Measurements from ENCODE around the gene FRMD5.
"Not testable (repeated sequence)": the region's sequence is repeated elsewhere in the genome, so short reads cannot be mapped to it uniquely, and the experiment has no call there.

The FRMD5 gene

GRCh38 chr15:44195151-44195740, at the start of gene FRMD5:
FRMD5 (minus strand) TSS chr15:44195271.
- DNase-seq (ENCODE audit: low spot score) = peak; percentile 98

DNA sequence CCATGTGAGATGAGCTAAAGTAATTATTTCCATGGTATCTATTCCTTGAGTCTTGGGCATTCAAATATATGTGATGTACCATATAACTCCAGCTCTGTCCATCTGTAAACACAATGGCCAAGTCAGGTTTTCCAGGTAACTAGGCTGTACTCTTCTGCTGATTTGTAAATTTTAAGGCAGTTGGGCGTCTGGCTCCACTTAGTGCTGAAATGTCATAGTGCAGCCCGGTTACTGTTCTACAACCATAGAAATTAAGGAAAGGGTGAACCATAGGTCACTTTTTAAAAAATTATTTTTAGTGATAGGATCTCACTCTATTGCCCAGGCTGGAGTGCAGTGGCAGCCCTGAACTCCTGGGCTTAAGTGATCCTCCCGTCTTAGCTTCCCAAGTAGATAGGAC, 48.8 kb upstream of the FRMD5 start:
- no peak for DNase-seq (ENCODE audit: low spot score)

GRCh38 chr15:44243141-44243540, 48.1 kb upstream of the FRMD5 start:
- peak; percentile 23 for DNase-seq (ENCODE audit: low spot score)

DNA sequence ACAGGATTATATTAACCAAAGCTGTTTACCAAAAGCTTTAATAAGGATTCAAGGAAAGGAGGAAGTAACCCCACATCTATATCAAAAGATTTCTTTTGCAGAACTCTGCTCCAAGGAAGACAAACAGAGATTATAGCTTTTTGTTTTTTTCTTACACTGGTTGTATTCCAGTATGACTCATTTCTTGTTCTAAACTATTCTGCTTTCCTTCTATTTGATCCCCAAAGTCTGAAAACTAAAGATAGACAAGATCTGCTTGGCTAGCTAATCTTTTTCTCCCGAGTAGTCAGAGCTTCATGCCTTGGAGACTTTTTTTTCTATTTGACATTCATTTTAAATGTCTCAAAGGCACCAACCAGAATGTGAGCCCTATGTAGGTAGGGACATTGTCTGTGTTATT, 36.8 kb upstream of the FRMD5 start:
- DNase-seq (ENCODE audit: low spot score) = no peak

- not testable (repeated sequence) for DNase-seq (ENCODE audit: low spot score)
Measured at GRCh38 chr15:44229301-44229700, 34.2 kb upstream of the FRMD5 start.

GRCh38 chr15:44227584-44227983, 32.5 kb upstream of the FRMD5 start:
- no peak for DNase-seq (ENCODE audit: low spot score)

- not testable (repeated sequence) for DNase-seq (ENCODE audit: low spot score)
Measured at GRCh38 chr15:44227001-44227400, 31.9 kb upstream of the FRMD5 start.

DNA sequence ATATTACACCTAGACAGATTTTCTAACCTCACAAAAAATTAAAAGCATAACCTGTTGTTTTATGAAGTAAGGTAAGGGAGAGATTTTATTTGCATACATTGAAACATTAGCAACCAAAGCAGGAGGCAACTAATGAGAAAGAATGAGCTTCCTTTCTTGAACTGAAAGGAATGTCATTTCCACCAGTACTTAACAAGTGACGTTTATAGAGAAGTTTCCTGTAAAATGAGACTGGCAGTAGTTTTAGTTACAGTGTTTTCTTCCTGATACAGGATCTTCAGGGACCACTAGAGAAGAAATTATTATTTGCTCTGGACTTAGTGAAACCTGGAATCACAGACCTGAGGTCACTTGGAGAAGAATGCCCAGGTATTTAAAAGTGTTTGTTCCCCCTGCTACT, 27.4 kb upstream of the FRMD5 start:
- no peak for DNase-seq (ENCODE audit: low spot score)

DNA sequence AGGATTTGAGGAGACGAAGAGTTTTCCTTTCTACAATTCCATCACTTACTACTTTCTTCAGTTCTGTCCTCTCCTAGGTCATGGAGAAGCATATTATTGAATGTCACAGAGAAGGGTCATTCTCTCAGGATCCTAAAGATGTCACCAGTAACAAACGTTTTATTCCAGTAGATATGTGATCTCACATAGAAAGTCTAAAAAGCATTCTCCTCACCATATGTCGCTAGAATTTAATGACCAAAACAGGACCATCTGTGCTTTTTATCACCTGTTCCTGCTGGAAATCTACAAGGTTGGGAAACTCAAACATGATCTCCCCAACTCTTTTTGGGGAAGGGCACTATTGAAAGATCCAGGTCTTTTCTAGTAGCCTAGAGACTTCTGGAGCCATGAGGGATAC, 24.0 kb upstream of the FRMD5 start:
- DNase-seq (ENCODE audit: low spot score) = peak; percentile 48

DNA sequence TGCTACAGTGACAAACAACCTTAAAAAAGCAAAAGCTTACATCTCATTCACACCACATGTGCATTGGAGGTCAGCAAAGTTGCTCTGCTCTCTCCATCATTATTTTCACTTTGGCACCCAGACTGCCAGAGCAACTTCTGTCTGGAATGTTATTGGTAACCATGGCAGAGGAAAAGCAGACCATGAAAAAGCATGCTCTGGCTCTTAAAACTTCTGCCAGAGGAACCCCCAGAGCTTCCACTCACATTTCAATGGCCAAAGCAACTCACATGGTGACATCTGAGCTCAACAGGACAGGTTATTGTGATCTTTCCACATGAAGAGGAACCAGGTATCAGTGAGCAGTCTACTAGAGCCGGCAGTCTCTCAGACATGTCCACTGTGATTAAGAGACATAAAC, 21.9 kb upstream of the FRMD5 start:
- no peak for DNase-seq (ENCODE audit: low spot score)

GRCh38 chr15:44215594-44215993, 20.5 kb upstream of the FRMD5 start:
- DNase-seq (ENCODE audit: low spot score) = peak; percentile 3

GRCh38 chr15:44208956-44209355, 13.9 kb upstream of the FRMD5 start:
- DNase-seq (ENCODE audit: low spot score) = no peak

DNA sequence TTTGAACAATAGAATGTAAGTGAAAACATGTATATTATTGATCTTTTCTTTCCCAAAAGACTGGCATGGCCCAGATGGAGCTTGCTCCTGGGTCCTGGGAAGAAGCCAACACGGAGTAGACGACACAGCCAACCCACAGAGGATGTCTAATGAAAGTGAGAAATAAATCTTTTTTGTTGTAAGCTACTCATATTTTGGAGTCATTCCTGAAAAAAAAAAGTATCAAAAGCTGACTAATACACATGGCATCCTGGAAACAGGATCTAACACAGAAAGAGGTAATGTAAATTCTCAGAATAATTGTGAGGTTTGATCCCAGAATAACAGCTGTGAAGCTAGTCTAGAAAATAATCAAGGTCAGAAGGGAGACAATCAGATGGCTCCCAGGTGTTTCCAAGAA, 12.6 kb upstream of the FRMD5 start:
- DNase-seq (ENCODE audit: low spot score) = peak; percentile 5

- DNase-seq (ENCODE audit: low spot score) = no peak
Measured at GRCh38 chr15:44199393-44199792, 4.3 kb upstream of the FRMD5 start.

- DNase-seq (ENCODE audit: low spot score) = peak; percentile 40
Measured at GRCh38 chr15:44194323-44195150, 534 bp downstream of the FRMD5 start.

DNA sequence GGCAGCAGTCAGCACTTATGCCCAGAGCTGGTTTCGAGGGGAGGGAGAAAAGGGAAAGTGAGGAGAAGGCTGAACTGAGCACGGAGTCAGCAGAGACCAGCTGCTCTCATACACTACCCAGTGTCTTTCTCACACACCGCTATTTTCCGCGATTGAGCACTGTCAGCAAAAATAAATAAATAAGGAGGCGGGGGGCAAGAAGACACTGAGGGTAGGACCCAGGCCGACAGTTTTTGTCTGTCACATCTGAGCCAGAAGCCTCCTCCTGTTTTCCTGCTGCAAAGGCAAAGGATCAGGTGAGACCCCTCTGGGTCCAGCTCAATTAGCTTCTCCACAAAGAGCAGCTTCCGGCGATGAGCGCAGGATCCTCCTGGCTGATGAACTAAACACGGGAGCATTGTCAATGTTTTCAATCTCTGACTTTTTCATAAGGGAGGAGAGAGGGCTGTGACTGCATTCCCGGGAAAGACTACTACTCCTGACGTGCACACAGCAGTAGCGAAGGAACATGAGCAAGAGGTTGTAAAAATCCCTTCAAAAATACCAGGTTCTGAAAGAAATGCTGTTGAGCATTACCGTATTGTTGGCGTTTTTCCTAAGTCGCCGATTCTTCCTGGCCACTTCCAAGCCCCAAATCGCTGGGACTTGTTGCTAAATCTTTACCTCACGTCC, 1.3 kb downstream of the FRMD5 start:
- DNase-seq (ENCODE audit: low spot score) = peak; percentile 75

GRCh38 chr15:44188795-44189194, 6.3 kb downstream of the FRMD5 start:
- DNase-seq (ENCODE audit: low spot score) = peak; percentile 92

- DNase-seq (ENCODE audit: low spot score) = peak; percentile 54
Measured at GRCh38 chr15:44186705-44187104, 8.4 kb downstream of the FRMD5 start.

- no peak for DNase-seq (ENCODE audit: low spot score)
Measured at GRCh38 chr15:44183363-44183762, 11.7 kb downstream of the FRMD5 start.

DNA sequence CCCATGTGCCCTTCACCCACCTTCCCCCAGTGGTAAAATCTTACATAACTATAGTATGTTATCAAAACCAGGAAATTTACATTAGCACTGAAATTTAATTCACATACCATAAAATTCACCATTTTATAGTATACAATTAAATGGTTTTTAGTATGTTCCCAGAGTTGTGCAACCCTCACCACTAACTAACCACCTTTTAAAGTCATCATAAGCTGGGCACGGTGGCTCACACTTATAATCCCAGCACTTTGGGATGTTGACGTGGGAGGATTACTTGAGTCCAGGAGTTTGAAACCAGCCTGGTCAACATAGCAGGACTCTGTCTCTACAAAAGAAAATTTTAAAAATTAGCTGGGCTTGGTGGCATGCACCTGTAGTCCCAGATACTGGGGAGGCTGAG, 13.7 kb downstream of the FRMD5 start:
- no peak for DNase-seq (ENCODE audit: low spot score)

GRCh38 chr15:44177139-44177538, 17.9 kb downstream of the FRMD5 start:
- DNase-seq (ENCODE audit: low spot score) = no peak

DNA sequence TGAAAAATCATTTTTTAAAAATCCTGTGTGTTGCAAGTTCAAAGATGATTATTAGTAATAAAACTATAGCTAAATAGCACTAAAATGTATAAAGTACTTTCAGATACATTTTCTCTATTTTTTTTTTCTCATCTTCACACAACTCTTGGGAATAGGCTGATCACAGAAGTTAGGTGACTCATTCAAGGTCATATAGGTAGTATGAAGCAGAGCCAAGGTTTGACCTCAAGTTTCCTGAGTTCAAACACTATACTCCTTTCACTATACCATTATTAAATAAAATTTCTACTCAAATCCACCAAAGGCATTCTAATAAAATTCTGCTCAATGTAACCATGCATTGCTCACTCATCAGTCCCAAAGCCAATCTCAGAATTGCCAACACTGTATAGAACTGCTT, 21.3 kb downstream of the FRMD5 start:
- DNase-seq (ENCODE audit: low spot score) = no peak

GRCh38 chr15:44163370-44163769, 31.7 kb downstream of the FRMD5 start:
- DNase-seq (ENCODE audit: low spot score) = no peak

Measured in Ammon's horn (tissue), 1 donor.